Neural progenitor cell (in vitro differentiated cells): ENCODE results near the gene ZDHHC13.

Source experiments
- CTCF ChIP-seq: fragments of 200-600 bp; sonication (generic); IDR thresholded peaks from 2 replicates; pipeline ENCODE4 v1.5.1; 2017; ENCODE audit warnings: antibody characterized with exemption, mild to moderate bottlenecking
- EZH2 ChIP-seq: fragments of 200-600 bp; sonication (generic); IDR thresholded peaks from 2 replicates; pipeline ENCODE4 v1.6.1; 2017; ENCODE audit warnings: antibody characterized with exemption, mild to moderate bottlenecking, moderate library complexity
- EZH2phosphoT487 ChIP-seq: fragments of 200-600 bp; sonication (generic); IDR thresholded peaks from 2 replicates; pipeline ENCODE4 v1.6.1; 2017; ENCODE audit warnings: antibody characterized with exemption

- no peak for TF ChIP-seq CTCF
- TF ChIP-seq EZH2, result no peak
- no peak for TF ChIP-seq EZH2phosphoT487
Measured at GRCh38 chr11:19173004-19173689, 56.2 kb downstream of the ZDHHC13 start.
